NT2/D1 (cell line): ENCODE results near the gene NECTIN1.

Experiments
- DNase-seq: peaks from one replicate; pipeline ENCODE4 v3.0.0-alpha.2; 2011; ENCODE audit warnings: low read depth, low spot score
- H3K27me3 ChIP-seq: 2 replicates; pipeline ENCODE4 v1.6.0; 2011; ENCODE audit warnings: mild to moderate bottlenecking; ENCODE audit not compliant: insufficient read length, insufficient read depth
- H3K36me3 ChIP-seq: 2 replicates; pipeline ENCODE4 v1.6.1; 2011; ENCODE audit warnings: mild to moderate bottlenecking, low read length, mixed read lengths; ENCODE audit not compliant: insufficient read depth, insufficient read length
- H3K4me1 ChIP-seq: 2 replicates; pipeline ENCODE4 v1.5.1; 2011; ENCODE audit not compliant: insufficient read depth, insufficient read length
- H3K4me3 ChIP-seq: 2 replicates; pipeline ENCODE4 v1.5.1; 2011; ENCODE audit warnings: low read depth; ENCODE audit not compliant: insufficient read length
- H3K9ac ChIP-seq: 2 replicates; pipeline ENCODE4 v1.6.0; 2011; ENCODE audit warnings: low read depth; ENCODE audit not compliant: insufficient read length
- H3K9me3 ChIP-seq: 2 replicates; pipeline ENCODE4 v1.5.1; 2011; ENCODE audit warnings: mild to moderate bottlenecking, low read length; ENCODE audit not compliant: insufficient read depth
- SUZ12 ChIP-seq: IDR thresholded peaks from 2 replicates; pipeline ENCODE4 v1.6.1; 2011; ENCODE audit not compliant: insufficient read length, insufficient read depth; ENCODE audit errors: extremely low read depth
- YY1 ChIP-seq: IDR thresholded peaks from 2 replicates; pipeline ENCODE4 v1.6.1; 2011; ENCODE audit not compliant: insufficient read length, insufficient read depth
- ZNF274 ChIP-seq: IDR thresholded peaks from 2 replicates; pipeline ENCODE4 v1.6.1; 2011; ENCODE audit warnings: mild to moderate bottlenecking, low read depth, low read length

The NECTIN1 gene

DNA sequence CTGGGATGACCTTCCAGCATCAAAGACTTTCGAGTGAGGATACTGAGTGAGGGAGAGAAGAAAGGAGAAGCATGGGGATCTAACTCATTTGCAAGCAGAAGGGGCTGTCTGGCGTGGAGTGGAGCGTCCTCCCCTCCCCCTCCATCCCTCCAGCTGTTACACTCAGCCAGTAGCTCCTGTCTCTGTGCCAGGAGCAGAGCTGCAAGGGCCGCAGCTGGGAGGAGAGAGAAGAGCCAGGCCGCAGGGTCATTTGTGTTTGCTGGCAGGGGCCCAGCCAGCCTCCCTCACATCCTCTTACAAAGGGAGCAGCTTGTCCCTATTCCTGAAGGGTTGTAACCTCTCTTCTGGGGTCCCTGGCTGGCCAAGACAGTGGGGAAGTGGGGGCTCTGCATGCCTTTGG lies 57.9 kb downstream of the NECTIN1 start:
- no peaks in the 10 kb centered on the region for H3K9me3 ChIP-seq
- TF ChIP-seq YY1 (no peak), ZNF274 (no peak), SUZ12 (no peak)
- H3K9ac ChIP-seq = no peak overlapping the region
- H3K4me1 ChIP-seq = peaks cover 19% of the 10 kb centered on the region
- no peak for DNase-seq
- H3K4me3 ChIP-seq = no peak overlapping the region
- peaks cover 59% of the 10 kb centered on the region for H3K36me3 ChIP-seq
- no peaks in the 10 kb centered on the region for H3K27me3 ChIP-seq

- H3K4me3 ChIP-seq = no peak overlapping the region
- no peak overlapping the region for H3K9ac ChIP-seq
- no peaks in the 10 kb centered on the region for H3K9me3 ChIP-seq
- TF ChIP-seq ZNF274 (no peak), YY1 (no peak), SUZ12 (no peak)
- peaks cover 60% of the 10 kb centered on the region for H3K36me3 ChIP-seq
- no peaks in the 10 kb centered on the region for H3K27me3 ChIP-seq
- no peak for DNase-seq
- H3K4me1 ChIP-seq = peaks cover 18% of the 10 kb centered on the region
These were observed 59.5 kb downstream of the NECTIN1 start for GRCh38 chr11:119669487-119669886.

DNA sequence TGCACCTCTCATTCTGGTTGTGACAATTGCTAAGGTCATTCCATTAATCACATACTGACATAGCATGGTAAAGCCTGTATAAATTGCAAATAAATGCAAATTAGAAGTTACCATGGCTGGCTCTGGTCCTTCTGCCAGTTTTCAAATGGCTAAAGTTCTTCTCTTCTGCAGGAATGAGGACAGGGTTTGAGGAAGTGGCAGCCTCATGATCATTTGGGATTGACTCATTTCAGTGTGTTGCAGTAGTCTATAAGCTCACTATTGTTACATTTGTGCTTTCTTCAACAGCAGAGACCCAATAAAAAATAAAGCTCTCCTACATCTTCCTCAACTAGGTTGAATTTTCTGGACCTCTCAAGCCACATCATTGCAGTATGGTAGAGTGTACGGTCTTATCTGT lies 60.3 kb downstream of the NECTIN1 start:
- no peak overlapping the region for H3K4me3 ChIP-seq
- H3K36me3 ChIP-seq = peaks cover 55% of the 10 kb centered on the region
- H3K27me3 ChIP-seq = no peaks in the 10 kb centered on the region
- H3K9ac ChIP-seq = no peak overlapping the region
- no peak for TF ChIP-seq YY1
- no peak for TF ChIP-seq ZNF274
- no peak for TF ChIP-seq SUZ12
- no peak for DNase-seq
- H3K9me3 ChIP-seq = no peaks in the 10 kb centered on the region
- peaks cover 21% of the 10 kb centered on the region for H3K4me1 ChIP-seq

DNA sequence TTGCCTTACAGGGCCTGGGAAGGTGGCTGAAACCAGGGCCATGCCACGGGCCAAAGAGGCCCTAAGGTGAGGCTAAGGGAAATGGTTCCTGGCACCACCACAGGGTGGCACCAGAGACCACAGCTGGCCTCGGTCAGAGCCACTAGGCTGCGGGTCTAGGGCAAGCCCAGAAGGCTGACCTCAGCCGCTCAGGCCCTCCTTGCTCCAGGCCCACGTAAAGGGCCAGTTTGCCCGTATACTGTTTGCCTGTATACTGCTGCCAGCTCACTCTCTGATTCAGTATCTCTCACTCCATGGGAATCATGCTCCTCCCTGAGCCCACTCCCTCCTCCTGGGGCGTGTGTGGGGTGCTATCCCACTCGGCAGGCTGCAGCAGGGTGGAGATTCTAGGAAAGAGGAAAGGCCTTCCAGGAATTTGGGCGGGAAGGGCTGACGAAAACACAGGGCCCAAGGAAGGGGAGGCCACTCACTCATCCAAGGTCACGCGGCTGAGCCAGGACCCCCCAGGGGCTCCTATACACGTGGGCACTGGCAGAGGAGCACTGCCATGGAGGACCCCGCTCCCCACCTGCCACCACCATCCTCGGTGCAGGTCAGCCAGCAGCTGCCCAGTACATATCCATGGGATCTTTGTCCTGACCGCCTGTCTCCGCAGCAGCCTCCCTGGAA lies 62.4 kb downstream of the NECTIN1 start:
- no peak for TF ChIP-seq ZNF274
- TF ChIP-seq YY1 = no peak
- TF ChIP-seq SUZ12 = no peak
- DNase-seq = no peak
- no peak overlapping the region for H3K4me3 ChIP-seq
- H3K9me3 ChIP-seq = no peaks in the 10 kb centered on the region
- no peak overlapping the region for H3K9ac ChIP-seq
- H3K4me1 ChIP-seq = peaks cover 14% of the 10 kb centered on the region
- H3K36me3 ChIP-seq = peaks cover 49% of the 10 kb centered on the region
- H3K27me3 ChIP-seq = no peaks in the 10 kb centered on the region

DNA sequence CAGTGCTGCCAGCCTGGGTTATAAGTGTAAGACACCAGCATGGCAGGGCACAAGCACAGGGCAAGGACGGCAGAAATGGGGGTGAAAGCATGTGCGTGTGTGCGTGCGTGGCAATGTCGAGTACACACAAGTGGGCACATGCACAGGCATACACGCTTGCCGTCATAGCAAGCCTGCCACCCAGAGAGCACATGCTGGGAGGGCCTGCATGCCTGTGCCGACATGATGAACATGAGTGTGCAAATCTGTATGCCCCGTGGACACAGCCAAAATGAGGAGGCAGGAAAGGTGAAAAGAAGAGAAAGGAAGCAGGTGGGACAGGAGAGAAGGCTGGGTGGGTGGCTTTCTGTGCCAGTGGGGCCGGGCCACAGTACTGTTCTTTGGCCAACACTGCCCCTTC lies 62.9 kb downstream of the NECTIN1 start:
- Histone ChIP-seq H3K4me3 (no peak overlapping the region), H3K36me3 (peaks cover 52% of the 10 kb centered on the region)

DNA sequence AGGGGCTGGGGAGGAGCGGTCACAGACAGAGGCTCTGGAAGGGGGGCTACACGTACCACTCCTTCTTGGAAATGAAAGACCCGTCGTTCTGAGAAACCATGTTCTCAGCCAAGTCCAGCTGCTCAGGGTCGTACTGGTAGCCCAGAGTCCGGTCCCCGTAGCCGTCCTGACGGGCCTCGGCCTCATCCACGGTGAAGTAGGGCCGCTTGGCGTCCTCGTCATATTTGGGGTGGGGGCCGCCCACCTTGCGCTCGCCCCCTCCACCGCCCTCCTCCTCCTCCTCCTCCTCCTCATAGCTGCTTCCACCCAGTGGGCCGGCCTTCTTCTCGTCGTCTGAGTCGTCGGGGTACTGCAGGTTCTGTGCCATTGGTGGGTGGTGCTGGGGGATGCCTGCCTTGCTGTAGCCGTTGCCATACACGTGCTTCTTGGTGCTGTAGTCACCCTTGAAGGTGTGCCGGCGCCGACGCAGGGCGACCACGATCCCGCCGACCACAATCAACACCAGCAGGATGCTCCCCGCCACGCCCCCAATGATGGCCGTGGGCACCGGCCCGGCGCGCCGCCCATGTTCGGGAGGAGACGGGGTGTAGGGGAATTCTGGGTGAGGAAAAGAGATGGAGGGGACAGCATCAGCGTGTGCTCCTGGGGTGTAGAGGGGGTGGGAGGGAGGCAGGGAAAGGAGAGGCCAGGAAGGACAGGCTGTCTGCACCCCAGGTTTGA lies 64.1 kb downstream of the NECTIN1 start:
- no peak overlapping the region for H3K9ac ChIP-seq
- peaks cover 49% of the 10 kb centered on the region for H3K36me3 ChIP-seq
- H3K4me1 ChIP-seq = peaks cover 9% of the 10 kb centered on the region
- TF ChIP-seq ZNF274 (no peak), SUZ12 (no peak), YY1 (no peak)
- no peaks in the 10 kb centered on the region for H3K9me3 ChIP-seq
- no peak for DNase-seq
- H3K27me3 ChIP-seq = no peaks in the 10 kb centered on the region
- no peak overlapping the region for H3K4me3 ChIP-seq

More for the DNA sequence above, 62.9 kb downstream of the NECTIN1 start:
- peaks cover 9% of the 10 kb centered on the region for H3K4me1 ChIP-seq
- DNase-seq = no peak
- H3K9ac ChIP-seq = no peak overlapping the region
- no peaks in the 10 kb centered on the region for H3K27me3 ChIP-seq
- H3K9me3 ChIP-seq = no peaks in the 10 kb centered on the region
- no peak for TF ChIP-seq YY1
- no peak for TF ChIP-seq SUZ12
- TF ChIP-seq ZNF274 = no peak

GRCh38 chr11:119664063-119664572 lies 64.9 kb downstream of the NECTIN1 start:
- Histone ChIP-seq H3K9me3 (no peaks in the 10 kb centered on the region), H3K9ac (no peak overlapping the region), H3K4me3 (no peak overlapping the region), H3K36me3 (peaks cover 49% of the 10 kb centered on the region), H3K4me1 (peaks cover 9% of the 10 kb centered on the region), H3K27me3 (no peaks in the 10 kb centered on the region)
- no peak for DNase-seq
- TF ChIP-seq YY1 (no peak), ZNF274 (no peak), SUZ12 (no peak)
